MCF 10A (cell line): ENCODE measurements around the gene VPREB3. TPM values are rescaled to one million over a fixed set of nuclear protein-coding genes. Genes with fewer than 3 reads are reported as not detected.

Experiments
- BruUV-seq: library from RNA; stranded (reverse); fragments of 400-500 nt; replicated peaks from 2 replicates; lab custom pipeline; 2021; lab: Mats Ljungman, UMichigan
- CTCF ChIA-PET: fragments of 300-600 bp; sonication (Branson Sonifier 250); formaldehyde crosslinking; extraction: SDS; loops from one replicate; lab custom pipeline; 2021; ENCODE audit warnings: antibody characterized with exemption, inconsistent platforms; lab: Yijun Ruan, JAX
- POLR2A ChIA-PET: fragments of 300-600, 350-650 bp; sonication (Branson Sonifier 250); formaldehyde crosslinking; extraction: SDS; loops from one replicate; lab custom pipeline; 2020; ENCODE audit warnings: antibody characterized with exemption, inconsistent platforms; lab: Yijun Ruan, JAX
- DNase-seq: peaks from one replicate; pipeline ENCODE4 v3.0.0-alpha.2; 2018; ENCODE audit not compliant: unreplicated experiment
- H3K27ac Mint-ChIP-seq: one replicate; pipeline ENCODE4 v1.8.0; 2022; ENCODE audit warnings: mild to moderate bottlenecking, low read depth, mixed read lengths; ENCODE audit not compliant: unreplicated experiment
- H3K27me3 Mint-ChIP-seq: one replicate; pipeline ENCODE4 v1.8.0; 2022; ENCODE audit warnings: mixed read lengths; ENCODE audit not compliant: insufficient read depth, unreplicated experiment
- H3K36me3 Mint-ChIP-seq: one replicate; pipeline ENCODE4 v1.8.0; 2022; ENCODE audit warnings: mild to moderate bottlenecking, moderate library complexity, mixed read lengths; ENCODE audit not compliant: insufficient read depth, unreplicated experiment
- H3K4me1 Mint-ChIP-seq: one replicate; pipeline ENCODE4 v1.8.0; 2022; ENCODE audit warnings: mixed read lengths; ENCODE audit not compliant: insufficient read depth, unreplicated experiment
- H3K4me3 Mint-ChIP-seq: one replicate; pipeline ENCODE4 v1.8.0; 2022; ENCODE audit warnings: mild to moderate bottlenecking, moderate library complexity, mixed read lengths; ENCODE audit not compliant: unreplicated experiment
- H3K9me3 Mint-ChIP-seq: one replicate; pipeline ENCODE4 v1.8.0; 2022; ENCODE audit warnings: mixed read lengths; ENCODE audit not compliant: unreplicated experiment
- intact Hi-C: fragments of 100-400 bp; cut with micrococcal nuclease; formaldehyde crosslinking; loops from 2 replicates; pipeline ENCODE4 v1.14.1; 2022
- total RNA-seq: library from RNA; stranded (reverse); gene quantifications from 2 replicates; pipeline ENCODE4 v1.2.3, GENCODE V29; 2022
- TF ChIP-seq, protein P1 (sequence below): fragments of 200-600 bp; IDR thresholded peaks from one replicate; pipeline ENCODE4 v1.8.0; 2022; ENCODE audit warnings: antibody characterized with exemption, mild to moderate bottlenecking; ENCODE audit not compliant: unreplicated experiment

Gene VPREB3
- total RNA-seq, 1 experiment from 2014 or later: not detected

GRCh38 chr22:23784215-23784732, 30.0 kb upstream of the VPREB3 start:
- DNase-seq: no peak
- intact Hi-C loops: no loop called here
- BruUV-seq: no TSS peak
- peaks cover 14% of the 10 kb centered on the region for H3K4me1 Mint-ChIP-seq
- TF ChIP-seq, protein P1, sequence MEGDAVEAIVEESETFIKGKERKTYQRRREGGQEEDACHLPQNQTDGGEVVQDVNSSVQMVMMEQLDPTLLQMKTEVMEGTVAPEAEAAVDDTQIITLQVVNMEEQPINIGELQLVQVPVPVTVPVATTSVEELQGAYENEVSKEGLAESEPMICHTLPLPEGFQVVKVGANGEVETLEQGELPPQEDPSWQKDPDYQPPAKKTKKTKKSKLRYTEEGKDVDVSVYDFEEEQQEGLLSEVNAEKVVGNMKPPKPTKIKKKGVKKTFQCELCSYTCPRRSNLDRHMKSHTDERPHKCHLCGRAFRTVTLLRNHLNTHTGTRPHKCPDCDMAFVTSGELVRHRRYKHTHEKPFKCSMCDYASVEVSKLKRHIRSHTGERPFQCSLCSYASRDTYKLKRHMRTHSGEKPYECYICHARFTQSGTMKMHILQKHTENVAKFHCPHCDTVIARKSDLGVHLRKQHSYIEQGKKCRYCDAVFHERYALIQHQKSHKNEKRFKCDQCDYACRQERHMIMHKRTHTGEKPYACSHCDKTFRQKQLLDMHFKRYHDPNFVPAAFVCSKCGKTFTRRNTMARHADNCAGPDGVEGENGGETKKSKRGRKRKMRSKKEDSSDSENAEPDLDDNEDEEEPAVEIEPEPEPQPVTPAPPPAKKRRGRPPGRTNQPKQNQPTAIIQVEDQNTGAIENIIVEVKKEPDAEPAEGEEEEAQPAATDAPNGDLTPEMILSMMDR: no peak
- H3K4me3 Mint-ChIP-seq: no peak overlapping the region
- no peaks in the 10 kb centered on the region for H3K9me3 Mint-ChIP-seq
- H3K27me3 Mint-ChIP-seq: no peaks in the 10 kb centered on the region
- no peak overlapping the region for H3K27ac Mint-ChIP-seq
- ChIA-PET CTCF (no interaction called here), POLR2A (no interaction called here)
- peaks cover 5% of the 10 kb centered on the region for H3K36me3 Mint-ChIP-seq

DNA sequence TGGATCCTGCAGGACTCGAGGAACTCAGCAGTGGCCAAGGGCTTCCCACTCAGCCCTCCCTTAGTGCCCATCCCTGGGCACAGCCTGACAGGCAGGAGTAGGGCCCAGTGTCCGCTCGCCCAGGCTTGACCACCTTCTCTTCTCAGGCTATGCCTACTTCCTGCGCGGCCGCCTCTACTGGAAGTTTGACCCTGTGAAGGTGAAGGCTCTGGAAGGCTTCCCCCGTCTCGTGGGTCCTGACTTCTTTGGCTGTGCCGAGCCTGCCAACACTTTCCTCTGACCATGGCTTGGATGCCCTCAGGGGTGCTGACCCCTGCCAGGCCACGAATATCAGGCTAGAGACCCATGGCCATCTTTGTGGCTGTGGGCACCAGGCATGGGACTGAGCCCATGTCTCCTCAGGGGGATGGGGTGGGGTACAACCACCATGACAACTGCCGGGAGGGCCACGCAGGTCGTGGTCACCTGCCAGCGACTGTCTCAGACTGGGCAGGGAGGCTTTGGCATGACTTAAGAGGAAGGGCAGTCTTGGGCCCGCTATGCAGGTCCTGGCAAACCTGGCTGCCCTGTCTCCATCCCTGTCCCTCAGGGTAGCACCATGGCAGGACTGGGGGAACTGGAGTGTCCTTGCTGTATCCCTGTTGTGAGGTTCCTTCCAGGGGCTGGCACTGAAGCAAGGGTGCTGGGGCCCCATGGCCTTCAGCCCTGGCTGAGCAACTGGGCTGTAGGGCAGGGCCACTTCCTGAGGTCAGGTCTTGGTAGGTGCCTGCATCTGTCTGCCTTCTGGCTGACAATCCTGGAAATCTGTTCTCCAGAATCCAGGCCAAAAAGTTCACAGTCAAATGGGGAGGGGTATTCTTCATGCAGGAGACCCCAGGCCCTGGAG, 29.3 kb upstream of the VPREB3 start:
- ChIA-PET POLR2A (interaction anchor here (2.0 kb wide), 1 partner anchor 111 kb away, joined by 8 read pairs; the partner anchor contains the start of gene MIF), CTCF (interaction anchor here (0.5 to 0.7 kb wide), 2 partner anchors 45 to 67 kb away, joined by 3 read pairs; no protein-coding TSS in a partner anchor)
- no peak overlapping the region for H3K4me3 Mint-ChIP-seq
- no peaks in the 10 kb centered on the region for H3K27me3 Mint-ChIP-seq
- H3K9me3 Mint-ChIP-seq: no peaks in the 10 kb centered on the region
- TF ChIP-seq, protein P1: no peak
- no peak for DNase-seq
- H3K36me3 Mint-ChIP-seq: peaks cover 3% of the 10 kb centered on the region
- peaks cover 13% of the 10 kb centered on the region for H3K4me1 Mint-ChIP-seq
- intact Hi-C loops: no loop called here
- BruUV-seq: no TSS peak
- no peak overlapping the region for H3K27ac Mint-ChIP-seq

DNA sequence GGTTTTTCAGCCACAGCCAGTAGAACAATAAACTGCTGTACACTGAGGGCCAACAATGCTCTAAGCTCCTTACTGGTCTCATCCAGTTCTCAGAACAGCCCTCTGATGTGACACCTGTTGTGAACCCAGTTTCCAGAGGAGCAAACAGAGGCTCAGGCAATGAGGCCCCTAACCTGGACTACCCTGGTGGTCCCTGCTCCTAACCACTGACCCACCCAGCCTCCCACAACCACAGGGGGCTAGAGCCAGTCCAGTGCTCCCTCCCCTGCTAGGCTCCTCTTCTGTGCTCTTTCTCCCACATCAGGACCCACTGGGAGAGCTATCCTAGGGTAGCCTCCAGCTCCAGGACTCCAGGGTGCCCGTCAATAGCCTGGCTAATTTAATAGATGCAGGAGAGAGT, 28.5 kb upstream of the VPREB3 start:
- DNase-seq: no peak
- H3K27ac Mint-ChIP-seq: no peak overlapping the region
- TF ChIP-seq, protein P1: no peak
- intact Hi-C loops: no loop called here
- ChIA-PET CTCF (interaction anchor here (0.5 to 0.7 kb wide), 2 partner anchors 44 to 68 kb away, joined by 3 read pairs; no protein-coding TSS in a partner anchor), POLR2A (interaction anchor here (1.6 to 2.0 kb wide), 2 partner anchors 16 to 111 kb away, joined by 5 to 8 read pairs; partner anchors contain the start of gene MIF)
- no peaks in the 10 kb centered on the region for H3K27me3 Mint-ChIP-seq
- H3K36me3 Mint-ChIP-seq: no peaks in the 10 kb centered on the region
- no peaks in the 10 kb centered on the region for H3K9me3 Mint-ChIP-seq
- H3K4me3 Mint-ChIP-seq: no peak overlapping the region
- H3K4me1 Mint-ChIP-seq: peaks cover 13% of the 10 kb centered on the region
- BruUV-seq: no TSS peak

DNA sequence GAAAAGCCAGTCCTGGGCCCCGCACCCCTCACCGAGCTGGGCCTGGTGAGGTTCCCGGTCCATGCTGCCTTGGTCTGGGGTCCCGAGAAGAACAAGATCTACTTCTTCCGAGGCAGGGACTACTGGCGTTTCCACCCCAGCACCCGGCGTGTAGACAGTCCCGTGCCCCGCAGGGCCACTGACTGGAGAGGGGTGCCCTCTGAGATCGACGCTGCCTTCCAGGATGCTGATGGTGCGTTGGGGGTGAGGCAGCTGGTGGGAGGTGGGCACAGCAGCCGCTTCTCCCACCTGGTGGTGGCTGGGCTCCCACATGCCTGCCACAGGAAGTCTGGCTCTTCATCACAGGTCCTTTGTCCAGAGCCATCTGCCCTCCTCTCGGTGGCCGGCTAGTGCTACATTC, 28.0 kb upstream of the VPREB3 start:
- Mint-ChIP-seq H3K27me3 (no peaks in the 10 kb centered on the region), H3K9me3 (no peaks in the 10 kb centered on the region), H3K4me3 (no peak overlapping the region), H3K36me3 (no peaks in the 10 kb centered on the region), H3K27ac (peak overlapping the region; percentile 80), H3K4me1 (peaks cover 13% of the 10 kb centered on the region)
- ChIA-PET CTCF (no interaction called here), POLR2A (interaction anchor here (1.3 to 2.0 kb wide), 3 partner anchors 15 to 112 kb away, joined by 3 to 8 read pairs (median 5); partner anchors contain the start of genes MIF and SLC2A11)
- DNase-seq: no peak
- intact Hi-C loops: no loop called here
- BruUV-seq: no TSS peak
- TF ChIP-seq, protein P1: no peak
